Epidermal melanocyte (primary cell): ENCODE results near the gene TMEM184A.
A peak's percentile ranks its signal among the peaks of the same experiment; 100 is the strongest.

ENCODE experiments used
- DNase-seq: peaks from one replicate; pipeline ENCODE4 v3.0.0; 2011; ENCODE audit warnings: low spot score; ENCODE audit not compliant: insufficient read length

The TMEM184A gene

GRCh38 chr7:1567896-1568510 is 12.0 kb upstream of the TMEM184A start:
- DNase-seq: peak; percentile 65

- no peak for DNase-seq
Measured at GRCh38 chr7:1567049-1567771, 11.2 kb upstream of the TMEM184A start.

GRCh38 chr7:1566687-1567048 is 10.7 kb upstream of the TMEM184A start:
- no peak for DNase-seq

- DNase-seq: no peak
Measured at GRCh38 chr7:1564603-1565022, 8.6 kb upstream of the TMEM184A start.

GRCh38 chr7:1563981-1564602 is 8.1 kb upstream of the TMEM184A start:
- DNase-seq: no peak

GRCh38 chr7:1562597-1563051 is 6.6 kb upstream of the TMEM184A start:
- no peak for DNase-seq

- DNase-seq: no peak
Measured at GRCh38 chr7:1562116-1562515, 6.1 kb upstream of the TMEM184A start.

GRCh38 chr7:1561036-1561940 is 5.3 kb upstream of the TMEM184A start:
- DNase-seq: no peak

GRCh38 chr7:1560620-1561031 is 4.6 kb upstream of the TMEM184A start:
- no peak for DNase-seq

GRCh38 chr7:1559626-1560590 is 3.9 kb upstream of the TMEM184A start:
- no peak for DNase-seq

- no peak for DNase-seq
Measured at GRCh38 chr7:1558841-1559625, 3.0 kb upstream of the TMEM184A start.

- no peak for DNase-seq
Measured at GRCh38 chr7:1558181-1558811, 2.3 kb upstream of the TMEM184A start.

- no peak for DNase-seq
Measured at GRCh38 chr7:1557771-1558170, 1.8 kb upstream of the TMEM184A start.

- no peak for DNase-seq
Measured at GRCh38 chr7:1557006-1557405, 1.0 kb upstream of the TMEM184A start.

- peak; percentile 87 for DNase-seq
Measured at GRCh38 chr7:1555046-1555812, 776 bp downstream of the TMEM184A start.

- no peak for DNase-seq
Measured at GRCh38 chr7:1554333-1555045, 1.5 kb downstream of the TMEM184A start.

- DNase-seq: no peak
Measured at GRCh38 chr7:1553512-1554210, 2.3 kb downstream of the TMEM184A start.
